ENCODE measurements around the gene ITLN1. TPM values are rescaled to one million over a fixed set of nuclear protein-coding genes. Genes with fewer than 3 reads are reported as not detected.

The ITLN1 gene
- total and polyA plus RNA-seq, 12 donors: 0.54 to 102 (median 2.9) TPM; not detected in 2

GRCh38 chr1:160855181-160855981, 29.6 kb downstream of the ITLN1 start:
- H3K27ac ChIP-seq: peak overlapping the region in 1 of 10 donors; percentile 38
- H3K4me1 ChIP-seq: peaks cover 0 to 31% (median 0%) of the 10 kb centered on the region in 9 donors
- TF ChIP-seq CTCF (IDR thresholded peaks at IDR 0.05): no peak
- peaks cover 0 to 7% (median 0%) of the 10 kb centered on the region in 7 donors for H3K27me3 ChIP-seq
- H3K4me3 ChIP-seq: no peak overlapping the region
- intact Hi-C loops (cut with DNase I): no loop called here
- H3K9me3 ChIP-seq: peaks cover 0 to 6% (median 0%) of the 10 kb centered on the region in 11 donors
- ATAC-seq: no peak
- no peak for DNase-seq
- no peaks in the 10 kb centered on the region for H3K36me3 ChIP-seq
- WGBS, 2 donors: 65 to 69% methylated on average over 9 of the region's 9 CpGs

GRCh38 chr1:160853754-160854153, 31.2 kb downstream of the ITLN1 start:
- H3K4me3 ChIP-seq: no peak overlapping the region
- H3K27me3 ChIP-seq: peaks cover 0 to 6% (median 0%) of the 10 kb centered on the region in 7 donors
- no peak for ATAC-seq
- H3K4me1 ChIP-seq: peaks cover 0 to 18% (median 0%) of the 10 kb centered on the region in 9 donors
- intact Hi-C loops (cut with DNase I): no loop called here
- TF ChIP-seq CTCF (IDR thresholded peaks at IDR 0.05): no peak
- no peak overlapping the region for H3K27ac ChIP-seq
- WGBS, 2 donors: 86 to 91% methylated on average over 2 of the region's 2 CpGs
- H3K9me3 ChIP-seq: peaks cover 0 to 6% (median 0%) of the 10 kb centered on the region in 11 donors
- DNase-seq: no peak
- no peaks in the 10 kb centered on the region for H3K36me3 ChIP-seq

GRCh38 chr1:160853014-160853413, 32.0 kb downstream of the ITLN1 start:
- 89 to 94% methylated on average over 3 of the region's 3 CpGs for WGBS, 2 donors
- Histone ChIP-seq H3K9me3 (peaks cover 0 to 6% (median 0%) of the 10 kb centered on the region in 11 donors), H3K27me3 (no peaks in the 10 kb centered on the region), H3K36me3 (no peaks in the 10 kb centered on the region), H3K27ac (no peak overlapping the region), H3K4me3 (no peak overlapping the region), H3K4me1 (peaks cover 0 to 11% (median 0%) of the 10 kb centered on the region in 9 donors)
- TF ChIP-seq CTCF (IDR thresholded peaks at IDR 0.05): no peak
- DNase-seq (no peak), ATAC-seq (no peak)
- intact Hi-C loops (cut with DNase I): no loop called here

- no peak for TF ChIP-seq CTCF (IDR thresholded peaks at IDR 0.05)
- H3K27me3 ChIP-seq: peaks cover 0 to 5% (median 0%) of the 10 kb centered on the region in 7 donors
- WGBS, 2 donors: 87 to 92% methylated on average over 8 of the region's 8 CpGs
- intact Hi-C loops (cut with DNase I): no loop called here
- H3K4me1 ChIP-seq: peaks cover 0 to 7% (median 0%) of the 10 kb centered on the region in 9 donors
- H3K36me3 ChIP-seq: no peaks in the 10 kb centered on the region
- ATAC-seq (no peak), DNase-seq (no peak)
- H3K27ac ChIP-seq: no peak overlapping the region
- H3K9me3 ChIP-seq: peaks cover 0 to 6% (median 0%) of the 10 kb centered on the region in 11 donors
- H3K4me3 ChIP-seq: no peak overlapping the region
Observed at GRCh38 chr1:160850993-160851392, 34.0 kb downstream of the ITLN1 start.

Data from heart right ventricle (tissue), 16 donors.